ENCODE results near the gene OR52H1.

OR52H1 gene

GRCh38 chr11:5536482-5536881 is 11.9 kb downstream of the OR52H1 start:
- H3K4me3 ChIP-seq (ENCODE audit: low read depth, low read length) = no peak overlapping the region

GRCh38 chr11:5534046-5534445 is 14.3 kb downstream of the OR52H1 start:
- no peak overlapping the region for H3K4me3 ChIP-seq (ENCODE audit: low read depth, low read length)

- no peak overlapping the region for H3K4me3 ChIP-seq (ENCODE audit: low read depth, low read length)
These were observed 17.1 kb downstream of the OR52H1 start for GRCh38 chr11:5531053-5531831.

DNA sequence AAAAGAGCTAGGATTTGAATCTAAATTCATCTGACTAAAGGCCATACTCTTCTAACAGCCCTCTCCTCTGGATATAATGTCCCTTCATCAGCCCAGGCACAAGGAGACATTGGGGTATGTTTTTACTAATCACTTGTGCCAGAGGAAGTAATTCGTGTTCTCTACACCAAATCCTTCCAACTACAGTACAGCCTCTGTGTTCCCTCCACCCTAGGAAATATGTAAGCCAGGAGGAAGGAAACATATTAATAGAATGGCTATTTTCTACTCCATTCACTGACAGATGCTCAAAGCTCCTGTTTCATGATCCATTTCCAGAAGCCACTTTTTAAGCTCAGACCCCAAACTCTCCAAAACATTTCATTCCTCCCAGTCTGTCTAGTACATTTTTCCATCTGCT is 19.8 kb downstream of the OR52H1 start:
- H3K4me3 ChIP-seq (ENCODE audit: low read depth, low read length) = no peak overlapping the region

DNA sequence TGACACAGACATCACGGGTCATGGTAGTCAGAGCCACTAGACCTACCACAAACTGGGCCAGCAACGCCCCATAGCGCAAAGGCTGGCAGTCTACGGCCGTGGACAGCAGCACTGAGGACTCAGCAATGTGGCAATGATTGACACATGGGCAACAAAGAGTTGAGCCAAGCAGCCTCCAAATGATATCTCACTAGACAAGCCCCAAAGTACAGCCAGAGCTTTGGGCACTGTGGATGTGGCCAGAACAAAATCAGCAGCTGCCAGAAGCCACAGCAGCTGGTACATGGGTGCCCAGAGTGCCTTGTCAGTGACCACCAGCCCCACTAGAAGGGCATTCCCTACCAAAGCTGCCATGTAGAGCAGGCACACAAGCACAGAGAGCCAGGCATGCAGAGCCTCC is 20.6 kb downstream of the OR52H1 start:
- no peak overlapping the region for H3K4me3 ChIP-seq (ENCODE audit: low read depth, low read length)

GRCh38 chr11:5524756-5525155 is 23.6 kb downstream of the OR52H1 start:
- no peak overlapping the region for H3K4me3 ChIP-seq (ENCODE audit: low read depth, low read length)

DNA sequence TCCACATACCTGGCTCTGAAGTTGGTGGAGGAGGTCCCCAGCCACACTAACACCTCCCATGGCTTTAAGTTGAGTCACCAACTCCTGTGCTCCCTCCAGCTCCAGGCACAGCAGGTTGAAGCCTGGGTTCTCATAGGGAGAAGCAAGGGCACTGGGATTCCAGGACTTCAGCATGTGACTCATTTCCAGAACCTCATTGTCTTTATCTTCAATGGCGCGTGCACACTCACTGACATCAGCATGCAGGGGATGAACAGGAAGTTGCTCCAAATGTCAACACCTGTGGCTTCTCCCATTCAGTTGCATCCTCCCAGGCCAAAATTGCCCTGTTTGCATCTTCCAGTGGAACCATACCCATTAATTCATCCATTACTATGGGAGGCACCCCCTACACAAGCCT is 26.0 kb downstream of the OR52H1 start:
- H3K4me3 ChIP-seq (ENCODE audit: low read depth, low read length) = no peak overlapping the region

DNA sequence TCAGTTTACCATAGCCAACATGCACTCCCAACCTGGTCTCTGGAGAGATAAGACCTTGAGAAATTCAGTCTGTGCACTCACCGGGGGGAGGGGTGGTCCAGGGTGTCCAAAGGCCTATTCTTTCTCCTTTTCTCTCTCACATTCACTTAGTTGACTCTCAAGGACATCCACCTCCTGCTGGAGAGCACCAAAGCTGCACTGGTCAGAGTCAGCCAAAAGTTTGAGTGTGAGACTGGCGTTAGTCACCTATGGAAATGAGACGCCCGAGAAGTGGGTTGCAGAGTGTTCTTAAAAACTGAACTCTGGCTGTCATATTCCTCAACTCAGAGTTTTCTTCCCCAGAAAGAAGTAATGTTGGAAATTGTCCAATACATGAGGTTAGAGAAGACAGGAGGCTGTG is 26.8 kb downstream of the OR52H1 start:
- H3K4me3 ChIP-seq (ENCODE audit: low read depth, low read length) = no peak overlapping the region

DNA sequence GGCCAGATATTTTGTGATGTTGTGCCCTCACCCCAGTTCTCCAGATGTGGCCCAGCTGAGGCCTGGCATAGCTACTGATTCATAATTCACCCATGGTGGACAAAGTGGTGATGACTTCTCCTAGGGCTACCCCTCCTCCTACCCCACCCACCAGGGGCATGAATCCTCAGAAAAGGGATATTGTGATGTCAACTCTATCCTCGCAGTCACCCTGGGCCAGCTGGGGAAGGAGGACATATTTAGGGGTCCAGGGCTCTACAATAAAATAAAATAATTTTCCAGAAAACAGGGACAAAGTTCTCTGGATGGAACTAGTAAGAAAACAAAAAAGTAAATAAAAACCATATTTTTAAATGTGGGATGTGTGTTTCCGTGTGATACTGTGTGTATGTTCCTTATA is 31.7 kb downstream of the OR52H1 start, which contains the start of gene UBQLNL:
Gene UBQLNL, minus strand, starts transcription at position 101 of the 400 bp plus-strand sequence. CDS start 258 bp downstream, outside the sequence.
- no peak within 1 kb of the TSS for H3K4me3 ChIP-seq (ENCODE audit: low read depth, low read length)

- no peak overlapping the region for H3K4me3 ChIP-seq (ENCODE audit: low read depth, low read length)
These were observed 33.5 kb downstream of the OR52H1 start for GRCh38 chr11:5514841-5515240.

- H3K4me3 ChIP-seq (ENCODE audit: low read depth, low read length) = no peak within 1 kb of the TSS
These were observed 38.5 kb downstream of the OR52H1 start, which contains the start of gene UBQLN3 for GRCh38 chr11:5509803-5510202. TSS of gene UBQLN3 (minus strand) at chr11:5509957. CDS start at chr11:5509558, 399 bp downstream.

DNA sequence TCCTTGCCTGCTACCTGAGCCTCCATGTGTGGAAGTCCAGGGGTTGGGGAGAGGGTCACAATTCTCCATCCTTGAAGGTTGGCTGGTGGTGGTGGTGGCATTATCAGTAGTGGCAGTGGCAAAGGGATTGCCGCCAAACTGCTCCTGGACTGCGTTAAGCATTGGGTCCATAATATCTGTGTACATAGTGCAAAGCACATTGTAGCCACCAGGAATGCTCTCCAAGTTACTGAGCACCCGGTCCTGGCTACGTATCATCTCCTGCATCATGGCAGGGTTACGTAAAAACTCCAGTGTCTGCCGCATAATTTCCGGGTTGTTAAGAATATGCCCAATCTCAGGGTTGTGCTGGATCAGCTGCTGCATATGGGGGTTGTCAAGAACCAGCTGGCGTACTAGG is 39.7 kb downstream of the OR52H1 start:
- H3K4me3 ChIP-seq (ENCODE audit: low read depth, low read length) = no peak overlapping the region

DNA sequence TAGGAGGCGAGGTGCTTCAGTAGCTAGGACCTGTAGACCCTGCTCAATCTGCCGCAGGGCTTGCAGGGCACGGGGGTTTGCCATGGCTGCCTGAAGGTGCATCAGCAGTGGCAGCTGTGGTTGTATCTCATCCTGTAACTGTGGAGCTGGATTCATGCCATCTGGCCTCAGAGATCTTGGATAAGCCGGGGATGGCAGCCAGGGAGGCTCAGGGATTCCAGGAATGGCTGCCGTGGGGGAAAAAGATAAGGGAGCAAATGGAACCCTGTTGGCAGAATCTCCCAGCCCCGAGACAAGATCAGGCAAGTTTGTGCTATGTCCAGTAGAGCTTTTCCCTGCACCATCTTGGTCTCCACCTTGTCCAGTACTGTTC is 40.4 kb downstream of the OR52H1 start:
- no peak overlapping the region for H3K4me3 ChIP-seq (ENCODE audit: low read depth, low read length)

DNA sequence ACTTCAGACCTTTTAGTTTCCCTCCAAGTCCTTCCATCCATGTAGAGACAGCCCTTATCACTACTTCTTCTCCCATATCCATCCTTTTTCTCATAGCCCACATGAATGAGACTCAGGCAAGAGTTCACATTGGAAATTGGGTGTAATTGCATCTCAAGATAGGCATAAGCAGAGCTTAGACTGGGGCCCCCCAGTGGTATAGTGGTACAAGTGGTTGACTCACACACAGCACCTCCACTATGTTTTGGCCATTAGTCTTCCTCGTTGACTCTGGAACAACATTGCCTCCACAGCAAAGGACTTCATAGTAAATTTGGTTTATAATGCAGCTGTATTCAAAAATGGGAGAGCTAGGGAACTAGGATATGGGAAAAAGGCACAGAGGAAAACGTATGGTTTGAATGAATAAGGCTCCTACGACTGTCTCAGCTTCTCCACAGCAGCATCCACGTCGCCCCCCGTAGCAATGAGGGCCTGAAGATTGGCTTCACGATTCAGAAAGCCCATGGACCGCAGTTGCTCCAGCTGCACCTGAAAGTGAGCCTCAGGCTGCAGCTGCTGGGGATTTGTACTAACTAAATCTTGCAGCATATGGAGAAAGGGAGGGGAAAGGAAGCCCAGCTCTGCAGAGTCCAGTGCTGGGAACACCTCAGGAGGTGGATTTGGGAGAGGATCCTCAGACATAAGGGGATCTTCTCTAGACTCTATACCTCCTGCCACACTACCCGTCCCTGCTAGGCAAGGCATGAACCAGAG is 41.0 kb downstream of the OR52H1 start:
- H3K4me3 ChIP-seq (ENCODE audit: low read depth, low read length) = no peak overlapping the region

DNA sequence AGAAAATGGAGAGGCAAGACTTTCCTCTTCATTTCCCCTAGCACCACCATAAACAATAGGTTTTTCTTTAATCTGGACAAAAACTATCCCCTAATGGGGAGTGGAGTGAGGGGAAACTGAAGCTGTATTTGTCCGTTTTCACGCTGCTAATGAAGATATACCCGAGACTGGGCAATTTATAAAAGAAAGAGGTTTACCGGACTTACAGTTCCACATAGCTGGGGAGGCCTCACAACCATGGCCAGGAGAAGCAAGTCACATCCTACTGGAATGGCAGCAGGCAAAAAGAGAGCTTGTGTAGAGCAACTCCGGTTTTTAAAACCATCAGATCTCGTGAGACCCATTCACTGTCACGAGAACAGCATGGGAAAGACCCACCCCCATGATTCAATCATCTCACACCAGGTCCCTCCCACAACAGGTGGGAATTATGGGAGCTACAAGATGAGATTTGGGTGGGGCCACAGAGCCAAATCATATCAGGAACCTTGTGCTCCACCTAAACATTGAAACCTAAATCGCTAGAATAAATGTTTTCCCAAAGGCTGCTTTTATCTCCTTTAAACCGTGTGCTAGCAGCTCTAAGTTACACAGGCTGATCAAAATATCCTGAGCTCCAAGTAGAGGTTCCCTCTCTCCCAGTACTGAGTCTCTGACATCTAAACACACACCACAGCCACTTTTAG is 42.8 kb downstream of the OR52H1 start:
- no peak overlapping the region for H3K4me3 ChIP-seq (ENCODE audit: low read depth, low read length)

- H3K4me3 ChIP-seq (ENCODE audit: low read depth, low read length) = no peak overlapping the region
These were observed 43.9 kb downstream of the OR52H1 start for GRCh38 chr11:5504403-5504921.

DNA sequence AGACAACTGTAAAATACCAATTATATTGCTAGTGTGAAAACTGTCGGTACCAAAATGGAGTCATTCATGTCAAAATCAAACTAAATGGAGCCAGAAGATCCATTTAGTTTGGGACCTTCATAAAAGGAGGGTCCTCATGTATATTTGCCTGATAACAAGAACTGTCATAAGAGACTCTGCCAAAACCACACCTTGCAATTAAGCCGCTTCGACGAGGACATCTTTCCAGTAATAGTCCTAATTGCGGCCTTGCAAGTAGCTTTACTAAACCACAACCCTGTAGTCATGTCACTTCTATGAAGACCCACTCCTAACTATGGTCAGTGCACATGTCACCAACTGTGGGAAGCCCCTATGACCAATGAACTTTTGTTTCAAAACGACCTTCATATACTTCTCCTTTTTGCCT is 47.9 kb downstream of the OR52H1 start:
- no peak overlapping the region for H3K4me3 ChIP-seq (ENCODE audit: low read depth, low read length)

DNA sequence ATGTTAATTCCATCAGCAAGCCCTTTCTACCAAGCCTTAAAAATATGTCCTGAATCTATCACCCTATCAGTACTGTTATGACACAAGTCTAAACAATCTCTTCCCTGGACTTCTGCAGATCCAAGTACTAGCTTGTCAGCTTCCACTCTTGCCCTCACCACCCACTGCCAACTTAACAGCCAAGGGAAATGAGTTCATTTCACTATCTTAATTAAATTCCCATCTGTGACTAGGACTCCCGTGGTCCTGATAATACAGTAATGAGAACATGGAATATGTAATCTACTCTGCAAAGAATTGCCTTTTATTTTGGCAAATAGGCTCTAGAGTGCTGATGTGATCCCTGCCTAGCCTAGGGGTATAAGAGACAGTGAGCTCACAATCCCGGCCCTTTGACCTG is 48.7 kb downstream of the OR52H1 start:
- H3K4me3 ChIP-seq (ENCODE audit: low read depth, low read length) = no peak overlapping the region

Data from iPS-11a (cell line).